HL-60 (cell line): ENCODE measurements around the gene PRR15L.

Experiments
- TF ChIP-seq, protein P1 (sequence below): IDR thresholded peaks from one replicate; pipeline ENCODE4 v1.5.1; 2011; ENCODE audit warnings: low read length, control low read depth, inconsistent platforms; ENCODE audit not compliant: insufficient read depth
- TF ChIP-seq, protein P2 (sequence below): IDR thresholded peaks from 2 replicates; pipeline ENCODE4 v1.6.1; 2012; ENCODE audit warnings: low read depth; ENCODE audit not compliant: insufficient replicate concordance

DNA sequence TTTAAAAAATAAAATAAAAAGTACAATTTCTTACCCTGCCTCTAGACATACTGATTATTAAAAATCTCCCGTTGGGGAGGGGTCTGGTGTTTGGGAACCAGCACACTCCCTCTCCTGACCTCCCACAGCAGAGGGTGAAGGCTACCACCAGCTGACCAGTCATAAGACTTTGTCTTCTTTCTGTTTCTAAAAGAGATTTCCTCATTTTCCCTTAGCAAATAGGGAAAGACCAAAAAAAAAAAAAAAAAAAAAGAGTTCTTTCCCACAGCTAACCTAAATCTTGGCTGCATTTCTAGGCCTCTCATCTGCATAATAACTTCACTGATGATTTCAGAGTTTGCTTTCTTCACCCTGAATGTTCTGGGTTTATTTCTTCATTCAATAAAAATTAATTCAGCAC is 43.5 kb upstream of the PRR15L start:
- TF ChIP-seq, protein P1, sequence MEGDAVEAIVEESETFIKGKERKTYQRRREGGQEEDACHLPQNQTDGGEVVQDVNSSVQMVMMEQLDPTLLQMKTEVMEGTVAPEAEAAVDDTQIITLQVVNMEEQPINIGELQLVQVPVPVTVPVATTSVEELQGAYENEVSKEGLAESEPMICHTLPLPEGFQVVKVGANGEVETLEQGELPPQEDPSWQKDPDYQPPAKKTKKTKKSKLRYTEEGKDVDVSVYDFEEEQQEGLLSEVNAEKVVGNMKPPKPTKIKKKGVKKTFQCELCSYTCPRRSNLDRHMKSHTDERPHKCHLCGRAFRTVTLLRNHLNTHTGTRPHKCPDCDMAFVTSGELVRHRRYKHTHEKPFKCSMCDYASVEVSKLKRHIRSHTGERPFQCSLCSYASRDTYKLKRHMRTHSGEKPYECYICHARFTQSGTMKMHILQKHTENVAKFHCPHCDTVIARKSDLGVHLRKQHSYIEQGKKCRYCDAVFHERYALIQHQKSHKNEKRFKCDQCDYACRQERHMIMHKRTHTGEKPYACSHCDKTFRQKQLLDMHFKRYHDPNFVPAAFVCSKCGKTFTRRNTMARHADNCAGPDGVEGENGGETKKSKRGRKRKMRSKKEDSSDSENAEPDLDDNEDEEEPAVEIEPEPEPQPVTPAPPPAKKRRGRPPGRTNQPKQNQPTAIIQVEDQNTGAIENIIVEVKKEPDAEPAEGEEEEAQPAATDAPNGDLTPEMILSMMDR: no peak
- TF ChIP-seq, protein P2, sequence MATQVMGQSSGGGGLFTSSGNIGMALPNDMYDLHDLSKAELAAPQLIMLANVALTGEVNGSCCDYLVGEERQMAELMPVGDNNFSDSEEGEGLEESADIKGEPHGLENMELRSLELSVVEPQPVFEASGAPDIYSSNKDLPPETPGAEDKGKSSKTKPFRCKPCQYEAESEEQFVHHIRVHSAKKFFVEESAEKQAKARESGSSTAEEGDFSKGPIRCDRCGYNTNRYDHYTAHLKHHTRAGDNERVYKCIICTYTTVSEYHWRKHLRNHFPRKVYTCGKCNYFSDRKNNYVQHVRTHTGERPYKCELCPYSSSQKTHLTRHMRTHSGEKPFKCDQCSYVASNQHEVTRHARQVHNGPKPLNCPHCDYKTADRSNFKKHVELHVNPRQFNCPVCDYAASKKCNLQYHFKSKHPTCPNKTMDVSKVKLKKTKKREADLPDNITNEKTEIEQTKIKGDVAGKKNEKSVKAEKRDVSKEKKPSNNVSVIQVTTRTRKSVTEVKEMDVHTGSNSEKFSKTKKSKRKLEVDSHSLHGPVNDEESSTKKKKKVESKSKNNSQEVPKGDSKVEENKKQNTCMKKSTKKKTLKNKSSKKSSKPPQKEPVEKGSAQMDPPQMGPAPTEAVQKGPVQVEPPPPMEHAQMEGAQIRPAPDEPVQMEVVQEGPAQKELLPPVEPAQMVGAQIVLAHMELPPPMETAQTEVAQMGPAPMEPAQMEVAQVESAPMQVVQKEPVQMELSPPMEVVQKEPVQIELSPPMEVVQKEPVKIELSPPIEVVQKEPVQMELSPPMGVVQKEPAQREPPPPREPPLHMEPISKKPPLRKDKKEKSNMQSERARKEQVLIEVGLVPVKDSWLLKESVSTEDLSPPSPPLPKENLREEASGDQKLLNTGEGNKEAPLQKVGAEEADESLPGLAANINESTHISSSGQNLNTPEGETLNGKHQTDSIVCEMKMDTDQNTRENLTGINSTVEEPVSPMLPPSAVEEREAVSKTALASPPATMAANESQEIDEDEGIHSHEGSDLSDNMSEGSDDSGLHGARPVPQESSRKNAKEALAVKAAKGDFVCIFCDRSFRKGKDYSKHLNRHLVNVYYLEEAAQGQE: no peak
